Measurements from ENCODE around the gene KCND2. TPM values are rescaled to one million over a fixed set of nuclear protein-coding genes. Genes with fewer than 3 reads are reported as not detected.
"Not testable (repeated sequence)": the region's sequence is repeated elsewhere in the genome, so short reads cannot be mapped to it uniquely, and the experiment has no call there.

KCND2 gene
- total and polyA plus RNA-seq, 11 donors = 0.04 to 0.41 (median 0.16) TPM; not detected in 4

DNA sequence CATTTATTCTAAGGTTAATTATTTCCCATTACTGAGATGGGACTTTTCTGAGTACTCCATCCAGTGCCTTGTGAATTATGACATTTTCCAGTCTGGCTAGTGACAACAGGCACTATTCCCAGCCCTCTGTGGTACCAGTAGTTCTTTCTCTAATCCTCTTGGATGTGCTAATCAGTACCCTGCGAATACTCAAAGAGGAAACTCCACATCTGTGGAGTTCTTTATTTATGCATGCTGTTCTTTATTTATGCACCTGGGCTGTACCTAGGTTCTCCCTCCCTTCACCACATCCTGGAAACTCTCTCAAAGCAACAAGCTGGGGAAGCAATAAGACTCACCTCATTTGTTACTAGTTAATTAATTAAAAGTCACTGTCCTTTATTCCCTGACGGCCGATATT, 501.5 kb downstream of the KCND2 start:
- intact Hi-C loops (cut with DNase I) = no loop called here
- no peak overlapping the region for H3K4me3 ChIP-seq
- DNase-seq (no peak), ATAC-seq (peak in 1 of 4 donors; percentile 61)
- H3K9me3 ChIP-seq = no peaks in the 10 kb centered on the region
- 65 to 72% (median 67%) methylated on average over 3 of the region's 3 CpGs for WGBS, 4 donors
- H3K36me3 ChIP-seq = no peaks in the 10 kb centered on the region
- H3K27ac ChIP-seq = no peak overlapping the region
- TF ChIP-seq, protein P1, sequence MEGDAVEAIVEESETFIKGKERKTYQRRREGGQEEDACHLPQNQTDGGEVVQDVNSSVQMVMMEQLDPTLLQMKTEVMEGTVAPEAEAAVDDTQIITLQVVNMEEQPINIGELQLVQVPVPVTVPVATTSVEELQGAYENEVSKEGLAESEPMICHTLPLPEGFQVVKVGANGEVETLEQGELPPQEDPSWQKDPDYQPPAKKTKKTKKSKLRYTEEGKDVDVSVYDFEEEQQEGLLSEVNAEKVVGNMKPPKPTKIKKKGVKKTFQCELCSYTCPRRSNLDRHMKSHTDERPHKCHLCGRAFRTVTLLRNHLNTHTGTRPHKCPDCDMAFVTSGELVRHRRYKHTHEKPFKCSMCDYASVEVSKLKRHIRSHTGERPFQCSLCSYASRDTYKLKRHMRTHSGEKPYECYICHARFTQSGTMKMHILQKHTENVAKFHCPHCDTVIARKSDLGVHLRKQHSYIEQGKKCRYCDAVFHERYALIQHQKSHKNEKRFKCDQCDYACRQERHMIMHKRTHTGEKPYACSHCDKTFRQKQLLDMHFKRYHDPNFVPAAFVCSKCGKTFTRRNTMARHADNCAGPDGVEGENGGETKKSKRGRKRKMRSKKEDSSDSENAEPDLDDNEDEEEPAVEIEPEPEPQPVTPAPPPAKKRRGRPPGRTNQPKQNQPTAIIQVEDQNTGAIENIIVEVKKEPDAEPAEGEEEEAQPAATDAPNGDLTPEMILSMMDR (IDR thresholded peaks at IDR 0.05) = no peak
- TF ChIP-seq POLR2A (IDR thresholded peaks at IDR 0.05) = no peak
- H3K27me3 ChIP-seq = no peaks in the 10 kb centered on the region
- no peaks in the 10 kb centered on the region for H3K4me1 ChIP-seq

GRCh38 chr7:120775755-120776154, 502.8 kb downstream of the KCND2 start:
- H3K4me3 ChIP-seq = no peak overlapping the region
- DNase-seq (no peak), ATAC-seq (no peak)
- H3K27ac ChIP-seq = no peak overlapping the region
- H3K9me3 ChIP-seq = no peaks in the 10 kb centered on the region
- H3K4me1 ChIP-seq = no peaks in the 10 kb centered on the region
- intact Hi-C loops (cut with DNase I) = no loop called here
- H3K27me3 ChIP-seq = no peaks in the 10 kb centered on the region
- no peaks in the 10 kb centered on the region for H3K36me3 ChIP-seq
- TF ChIP-seq POLR2A (IDR thresholded peaks at IDR 0.05) = no peak
- TF ChIP-seq, protein P1 (IDR thresholded peaks at IDR 0.05) = no peak

GRCh38 chr7:120779078-120779477, 506.1 kb downstream of the KCND2 start:
- intact Hi-C loops (cut with DNase I); H3K4me1 ChIP-seq; H3K36me3 ChIP-seq; H3K9me3 ChIP-seq; ATAC-seq; H3K4me3 ChIP-seq; DNase-seq; H3K27me3 ChIP-seq; H3K27ac ChIP-seq: not testable (repeated sequence)
- 86 to 93% (median 92%) methylated on average over 8 of the region's 8 CpGs for WGBS, 4 donors

GRCh38 chr7:120780451-120780850, 507.5 kb downstream of the KCND2 start:
- not testable (repeated sequence) for DNase-seq, H3K27ac ChIP-seq, H3K27me3 ChIP-seq, ATAC-seq, H3K4me3 ChIP-seq, H3K4me1 ChIP-seq, H3K36me3 ChIP-seq, H3K9me3 ChIP-seq
- WGBS, 4 donors = 83 to 93% (median 89%) methylated on average over 7 of the region's 7 CpGs
- intact Hi-C loops (cut with DNase I) = loop anchor here in 1 of 10 donors (10.0 kb wide), 1 partner anchor 46 kb away; no protein-coding TSS in a partner anchor

- TF ChIP-seq POLR2A (IDR thresholded peaks at IDR 0.05) = no peak
- TF ChIP-seq, protein P1 (IDR thresholded peaks at IDR 0.05) = no peak
- no peak for ATAC-seq
- H3K4me1 ChIP-seq = no peaks in the 10 kb centered on the region
- H3K4me3 ChIP-seq = no peak overlapping the region
- no peak overlapping the region for H3K27ac ChIP-seq
- H3K9me3 ChIP-seq = no peaks in the 10 kb centered on the region
- no peaks in the 10 kb centered on the region for H3K27me3 ChIP-seq
- no peak for DNase-seq
- intact Hi-C loops (cut with DNase I) = loop anchor here in 1 of 10 donors (10.0 kb wide), 1 partner anchor 46 kb away; no protein-coding TSS in a partner anchor
- no peaks in the 10 kb centered on the region for H3K36me3 ChIP-seq
- WGBS, 4 donors = 79 to 80% (median 79%) methylated on average over 6 of the region's 6 CpGs
Measured at GRCh38 chr7:120780938-120781337, 508.0 kb downstream of the KCND2 start.

DNA sequence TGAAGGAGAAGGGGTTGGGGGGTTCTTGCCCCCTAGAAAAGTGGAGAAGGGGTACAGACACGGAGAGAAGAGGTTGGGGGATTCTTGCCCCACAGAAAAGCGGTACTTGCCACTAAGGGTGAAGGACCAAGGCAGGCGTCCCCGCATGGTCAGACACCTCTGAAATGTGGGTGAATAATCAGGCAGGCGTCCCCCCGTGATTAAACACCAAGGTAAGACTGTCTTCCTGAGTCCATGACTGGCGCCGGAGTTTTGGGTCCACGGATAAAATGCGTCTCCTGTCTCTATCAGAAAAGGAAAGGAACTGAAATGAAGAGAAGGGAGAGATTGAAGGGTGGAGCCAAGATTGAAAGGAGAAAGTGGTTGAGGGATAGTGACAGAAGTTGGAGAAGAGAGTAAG, 508.9 kb downstream of the KCND2 start:
- not testable (repeated sequence) for H3K4me3 ChIP-seq, ATAC-seq, H3K27ac ChIP-seq, H3K4me1 ChIP-seq, DNase-seq, H3K9me3 ChIP-seq, H3K27me3 ChIP-seq, H3K36me3 ChIP-seq
- intact Hi-C loops (cut with DNase I) = loop anchor here in 1 of 10 donors (10.0 kb wide), 1 partner anchor 47 kb away; no protein-coding TSS in a partner anchor
- 94 to 96% (median 96%) methylated on average over 10 of the region's 10 CpGs for WGBS, 4 donors
